Dedifferentiated amniotic fluid mesenchymal stem cell (primary cell): ENCODE data around the gene GRIP2.

Experiments used
- DNase-seq: peaks from one replicate; pipeline ENCODE4 v3.0.0-alpha.2; 2016; ENCODE audit errors: extremely low spot score

The GRIP2 gene

GRCh38 chr3:14538451-14539088, 1.6 kb downstream of the GRIP2 start:
- DNase-seq, result no peak

- no peak for DNase-seq
Measured at GRCh38 chr3:14537590-14538450, 2.3 kb downstream of the GRIP2 start.

GRCh38 chr3:14536837-14537589, 3.1 kb downstream of the GRIP2 start:
- no peak for DNase-seq

- no peak for DNase-seq
Measured at GRCh38 chr3:14536055-14536815, 3.9 kb downstream of the GRIP2 start.

- no peak for DNase-seq
Measured at GRCh38 chr3:14535616-14536015, 4.5 kb downstream of the GRIP2 start.

GRCh38 chr3:14534516-14535191, 5.5 kb downstream of the GRIP2 start:
- no peak for DNase-seq

- DNase-seq, result no peak
Measured at GRCh38 chr3:14533457-14533958, 6.6 kb downstream of the GRIP2 start.

GRCh38 chr3:14532691-14533456, 7.3 kb downstream of the GRIP2 start:
- DNase-seq, result no peak

GRCh38 chr3:14531856-14532395, 8.2 kb downstream of the GRIP2 start:
- no peak for DNase-seq

- no peak for DNase-seq
Measured at GRCh38 chr3:14528081-14528480, 12.1 kb downstream of the GRIP2 start.

GRCh38 chr3:14525685-14526631, 14.2 kb downstream of the GRIP2 start:
- DNase-seq, result peak; percentile 48

- DNase-seq, result no peak
Measured at GRCh38 chr3:14524920-14525660, 15.1 kb downstream of the GRIP2 start.

- DNase-seq, result no peak
Measured at GRCh38 chr3:14524311-14524711, 15.8 kb downstream of the GRIP2 start.

GRCh38 chr3:14523792-14524191, 16.4 kb downstream of the GRIP2 start:
- DNase-seq, result peak; percentile 52

GRCh38 chr3:14522768-14523167, 17.4 kb downstream of the GRIP2 start:
- DNase-seq, result no peak

- DNase-seq, result no peak
Measured at GRCh38 chr3:14522129-14522691, 17.9 kb downstream of the GRIP2 start.

GRCh38 chr3:14521611-14522010, 18.5 kb downstream of the GRIP2 start:
- no peak for DNase-seq

- no peak for DNase-seq
Measured at GRCh38 chr3:14520967-14521366, 19.2 kb downstream of the GRIP2 start.
